ENCODE measurements around the gene HDAC3. TPM values are rescaled to one million over a fixed set of nuclear protein-coding genes. Genes with fewer than 3 reads are reported as not detected.

Gene HDAC3
- total RNA-seq, 1 donor from 2014 or later, result 43.7 TPM

DNA sequence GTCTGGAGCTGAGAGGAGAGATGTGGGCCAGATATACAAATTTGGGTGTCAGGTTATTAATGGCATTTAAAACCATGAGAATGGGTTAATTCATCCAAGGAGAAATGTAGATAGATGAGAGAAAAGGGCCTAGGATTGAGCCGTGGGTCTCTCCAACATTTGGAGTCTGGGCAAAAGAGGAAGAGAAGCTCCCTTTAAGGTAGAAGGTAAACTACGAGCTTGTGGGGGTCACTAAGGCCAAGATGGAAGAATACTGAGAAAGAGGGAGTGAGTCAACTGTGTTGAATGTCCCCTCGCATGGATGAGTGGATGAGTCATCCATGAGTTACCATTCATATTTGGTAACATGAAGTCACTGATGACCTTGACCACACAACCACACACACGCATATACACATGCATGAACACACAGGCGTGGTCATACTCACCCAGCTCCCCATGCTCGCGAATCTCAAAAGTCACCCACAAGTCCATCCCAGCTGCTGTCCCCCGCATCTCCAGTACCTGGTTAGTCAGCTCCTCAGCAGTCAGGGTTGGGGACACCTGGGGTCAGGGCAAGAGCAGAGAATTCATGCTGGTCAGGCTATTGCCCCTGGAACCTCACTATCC lies 21.4 kb upstream of the HDAC3 start:
- peak; percentile 69 for DNase-seq

DNA sequence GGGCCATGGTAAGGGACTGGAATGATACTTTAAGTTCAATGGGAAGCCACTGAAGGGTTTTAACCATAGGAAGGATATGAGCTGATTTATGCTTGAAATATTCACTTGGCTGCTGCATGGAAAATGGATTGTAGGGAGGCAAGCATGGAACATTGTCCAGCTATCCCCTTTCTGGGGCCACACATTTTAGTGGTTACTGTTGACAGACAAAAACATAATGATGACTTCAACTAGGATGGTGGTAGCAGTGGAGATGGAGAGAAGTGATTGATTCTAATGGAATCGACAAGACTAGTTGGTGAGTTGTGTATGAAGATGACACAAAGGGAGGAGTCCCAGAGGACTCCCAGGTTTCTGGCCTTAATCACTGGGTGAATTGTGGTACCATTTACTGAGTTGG lies 20.8 kb upstream of the HDAC3 start:
- no peak for DNase-seq

DNA sequence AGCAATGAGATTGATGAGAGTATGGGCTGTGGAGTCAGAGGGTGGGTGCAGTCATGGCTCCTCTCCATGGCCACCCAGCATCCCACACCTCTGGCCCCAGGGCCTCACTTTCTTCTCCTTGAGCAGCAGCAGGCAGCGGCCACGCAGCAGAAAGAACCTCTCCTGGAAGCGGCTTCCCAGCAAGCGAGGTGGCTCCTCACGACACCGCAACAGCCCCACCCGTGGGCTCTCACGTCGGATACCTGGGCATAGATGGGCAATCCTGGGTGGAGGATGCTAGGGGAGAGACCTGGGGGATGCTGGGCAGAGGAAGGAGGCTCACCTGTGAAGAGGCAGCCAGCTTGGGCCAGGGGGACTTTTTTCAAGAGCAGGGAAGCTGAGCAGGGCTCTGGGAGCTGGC lies 19.7 kb upstream of the HDAC3 start:
- no peak for DNase-seq

- no peak for DNase-seq
Measured at GRCh38 chr5:141655020-141655419, 18.4 kb upstream of the HDAC3 start.

DNA sequence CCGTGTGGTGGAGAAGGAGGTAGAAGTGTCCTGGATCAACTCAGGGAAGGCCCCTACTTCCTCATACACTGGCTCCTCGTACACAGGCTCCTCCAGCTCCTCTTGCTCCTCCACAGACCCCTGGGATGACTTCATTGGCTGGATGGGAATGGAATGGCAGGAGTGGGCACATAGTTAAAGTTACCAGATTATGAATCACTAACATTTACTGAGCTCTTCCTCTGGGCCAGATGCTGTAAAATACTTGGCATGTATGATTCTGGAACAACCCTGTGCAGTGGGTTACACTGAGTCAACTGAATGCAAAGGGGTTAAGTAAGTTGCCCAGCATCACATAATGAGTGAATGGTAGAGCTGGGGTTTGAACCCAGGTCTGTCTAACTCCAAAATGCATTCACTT lies 17.6 kb upstream of the HDAC3 start:
- DNase-seq, result no peak

- DNase-seq, result no peak
Measured at GRCh38 chr5:141651728-141652105, 15.1 kb upstream of the HDAC3 start.

GRCh38 chr5:141650851-141651727 lies 14.4 kb upstream of the HDAC3 start, which contains the start of gene FCHSD1:
FCHSD1 (minus strand) TSS chr5:141651418; CDS start chr5:141651368, 50 bp downstream.
- DNase-seq, result peak; percentile 88

- no peak for DNase-seq
Measured at GRCh38 chr5:141649972-141650371, 13.3 kb upstream of the HDAC3 start.

- no peak for DNase-seq
Measured at GRCh38 chr5:141649056-141649688, 12.5 kb upstream of the HDAC3 start.

- DNase-seq, result no peak
Measured at GRCh38 chr5:141647851-141648250, 11.2 kb upstream of the HDAC3 start.

- no peak for DNase-seq
Measured at GRCh38 chr5:141647242-141647641, 10.6 kb upstream of the HDAC3 start.

GRCh38 chr5:141646026-141646425 lies 9.4 kb upstream of the HDAC3 start:
- DNase-seq, result no peak

- peak; percentile 79 for DNase-seq
Measured at GRCh38 chr5:141641634-141642267, 5.1 kb upstream of the HDAC3 start.

- no peak for DNase-seq
Measured at GRCh38 chr5:141640698-141641097, 4.0 kb upstream of the HDAC3 start.

GRCh38 chr5:141640051-141640415 lies 3.4 kb upstream of the HDAC3 start:
- DNase-seq, result no peak

DNA sequence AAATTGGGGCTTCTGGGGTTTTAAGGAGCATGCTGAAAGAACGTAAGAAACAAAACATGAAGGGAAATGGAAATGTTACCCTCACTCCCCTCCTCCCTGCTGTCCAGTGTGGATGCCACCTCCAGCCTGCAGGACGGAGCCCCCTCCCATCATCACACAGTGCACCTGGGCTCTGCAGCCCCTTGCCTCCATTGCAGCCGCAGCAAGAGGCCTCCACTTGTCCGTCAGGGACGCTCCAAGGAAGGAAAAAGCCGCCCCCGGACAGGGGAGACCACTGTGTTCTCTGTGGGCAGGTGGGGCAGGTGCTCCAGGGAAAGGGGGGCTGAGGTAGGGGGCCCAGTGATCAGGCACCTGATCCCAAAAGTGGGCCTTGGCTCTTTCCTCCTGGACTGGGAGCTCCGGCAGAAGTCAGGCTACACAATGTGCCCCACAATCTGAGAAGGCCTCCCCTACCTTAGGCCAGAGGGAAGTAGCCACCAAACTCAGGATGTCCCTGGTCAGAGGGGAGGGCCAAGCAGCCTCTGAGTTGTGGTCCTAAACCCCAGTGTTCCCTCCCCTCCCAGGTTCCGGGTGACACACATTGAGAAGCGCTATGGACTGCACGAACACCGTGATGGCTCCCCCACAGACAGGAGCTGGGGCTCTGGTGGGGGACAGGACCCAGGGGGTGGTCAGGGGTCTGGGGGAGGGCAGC lies 2.9 kb upstream of the HDAC3 start:
- no peak for DNase-seq

DNA sequence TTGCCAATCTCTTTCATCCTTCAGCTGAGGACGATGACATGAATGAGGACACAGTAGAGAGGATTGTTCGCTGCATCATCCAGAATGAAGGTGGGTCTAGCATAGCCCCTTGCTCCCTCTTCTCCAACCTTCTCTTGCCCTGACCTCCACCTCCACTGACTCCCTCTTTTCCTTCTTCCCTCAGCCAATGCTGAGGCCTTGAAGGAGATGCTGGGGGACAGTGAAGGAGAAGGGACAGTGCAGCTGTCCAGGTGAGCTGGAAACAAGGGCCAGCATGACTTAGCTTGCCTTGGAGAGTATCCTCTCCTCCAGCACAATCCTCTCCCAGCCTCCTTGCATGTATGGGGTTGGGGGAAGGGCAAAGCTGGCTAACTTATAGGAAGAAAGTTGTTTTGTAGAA lies 2.1 kb upstream of the HDAC3 start:
- no peak for DNase-seq

- DNase-seq, result peak; percentile 73
Measured at GRCh38 chr5:141637767-141638419, 1.2 kb upstream of the HDAC3 start.

GRCh38 chr5:141637123-141637766 lies 596 bp upstream of the HDAC3 start:
- peak; percentile 10 for DNase-seq

DNA sequence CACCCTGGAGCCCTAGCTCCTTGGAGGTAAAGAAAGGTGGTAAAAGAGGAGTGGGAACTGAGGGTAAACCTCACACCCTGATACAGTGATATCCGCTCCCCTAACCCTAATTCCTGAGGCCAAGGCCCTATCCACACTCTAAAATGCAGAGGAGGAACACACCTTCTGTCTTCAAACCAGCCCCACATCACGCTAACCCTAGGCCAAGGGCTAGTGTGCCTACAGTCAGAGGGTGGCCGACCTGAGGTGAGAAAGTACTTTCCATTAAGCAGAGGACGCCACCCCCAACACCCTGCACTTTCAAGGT lies 590 bp downstream of the HDAC3 start:
- no peak for DNase-seq

GRCh38 chr5:141635646-141636045 lies 1.0 kb downstream of the HDAC3 start:
- DNase-seq, result no peak

DNA sequence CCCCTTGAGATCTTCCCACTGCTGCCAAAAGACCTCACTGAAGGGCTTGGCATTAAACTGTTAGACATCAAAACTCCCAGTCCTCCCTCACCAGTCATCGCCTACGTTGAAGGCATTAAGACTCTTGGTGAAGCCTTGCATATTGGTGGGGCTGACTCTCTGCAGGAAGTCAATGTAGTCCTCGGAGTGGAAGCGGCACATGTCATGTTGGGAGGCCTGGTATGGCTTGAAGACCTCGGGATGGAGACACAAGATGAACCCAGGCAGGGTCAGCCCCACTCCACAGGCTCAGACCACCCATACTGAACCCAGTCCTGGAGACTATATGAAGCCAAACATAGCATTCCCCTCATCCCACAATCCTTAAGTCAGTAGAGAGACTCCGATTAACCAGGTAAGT lies 1.9 kb downstream of the HDAC3 start:
- no peak for DNase-seq
